ENCODE results near the gene FOXN3.

Gene FOXN3

DNA sequence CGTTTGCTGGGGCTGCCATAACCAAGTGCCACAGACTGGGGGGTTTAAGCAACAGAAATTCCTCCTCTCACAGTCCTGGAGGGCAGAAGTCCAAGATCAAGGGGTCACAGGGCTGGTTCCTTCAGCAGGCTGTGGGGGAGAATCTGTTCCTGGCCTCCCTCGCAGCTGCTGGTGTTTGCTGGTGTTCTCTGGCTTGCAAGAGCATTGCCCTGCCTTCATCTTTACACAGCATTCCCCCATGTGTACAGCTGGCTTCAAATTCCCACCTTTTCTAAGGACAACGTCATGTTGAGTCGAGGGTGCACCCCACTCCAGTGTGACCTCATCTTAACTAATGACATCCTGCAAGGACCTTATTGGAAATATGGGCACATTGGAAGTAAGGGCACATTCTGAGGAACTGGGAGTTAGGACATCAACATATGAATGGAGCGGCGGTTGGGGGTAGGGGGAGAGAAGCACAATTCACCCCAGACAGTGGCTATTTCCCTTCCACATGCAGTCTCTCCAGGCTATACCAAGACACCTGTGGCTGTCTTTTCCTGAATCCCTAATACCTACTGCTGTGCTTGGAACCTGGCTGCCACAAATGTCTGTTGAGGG is 123.6 kb downstream of the FOXN3 start:
- peak overlapping the region; percentile 63 for H3K27ac ChIP-seq (replicated peaks)
- H3K4me3 ChIP-seq (replicated peaks; ENCODE audit: insufficient read depth, low read length): no peak overlapping the region
- TF ChIP-seq, protein P1, sequence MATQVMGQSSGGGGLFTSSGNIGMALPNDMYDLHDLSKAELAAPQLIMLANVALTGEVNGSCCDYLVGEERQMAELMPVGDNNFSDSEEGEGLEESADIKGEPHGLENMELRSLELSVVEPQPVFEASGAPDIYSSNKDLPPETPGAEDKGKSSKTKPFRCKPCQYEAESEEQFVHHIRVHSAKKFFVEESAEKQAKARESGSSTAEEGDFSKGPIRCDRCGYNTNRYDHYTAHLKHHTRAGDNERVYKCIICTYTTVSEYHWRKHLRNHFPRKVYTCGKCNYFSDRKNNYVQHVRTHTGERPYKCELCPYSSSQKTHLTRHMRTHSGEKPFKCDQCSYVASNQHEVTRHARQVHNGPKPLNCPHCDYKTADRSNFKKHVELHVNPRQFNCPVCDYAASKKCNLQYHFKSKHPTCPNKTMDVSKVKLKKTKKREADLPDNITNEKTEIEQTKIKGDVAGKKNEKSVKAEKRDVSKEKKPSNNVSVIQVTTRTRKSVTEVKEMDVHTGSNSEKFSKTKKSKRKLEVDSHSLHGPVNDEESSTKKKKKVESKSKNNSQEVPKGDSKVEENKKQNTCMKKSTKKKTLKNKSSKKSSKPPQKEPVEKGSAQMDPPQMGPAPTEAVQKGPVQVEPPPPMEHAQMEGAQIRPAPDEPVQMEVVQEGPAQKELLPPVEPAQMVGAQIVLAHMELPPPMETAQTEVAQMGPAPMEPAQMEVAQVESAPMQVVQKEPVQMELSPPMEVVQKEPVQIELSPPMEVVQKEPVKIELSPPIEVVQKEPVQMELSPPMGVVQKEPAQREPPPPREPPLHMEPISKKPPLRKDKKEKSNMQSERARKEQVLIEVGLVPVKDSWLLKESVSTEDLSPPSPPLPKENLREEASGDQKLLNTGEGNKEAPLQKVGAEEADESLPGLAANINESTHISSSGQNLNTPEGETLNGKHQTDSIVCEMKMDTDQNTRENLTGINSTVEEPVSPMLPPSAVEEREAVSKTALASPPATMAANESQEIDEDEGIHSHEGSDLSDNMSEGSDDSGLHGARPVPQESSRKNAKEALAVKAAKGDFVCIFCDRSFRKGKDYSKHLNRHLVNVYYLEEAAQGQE (IDR thresholded peaks at IDR 0.05; ENCODE audit: insufficient replicate concordance, low read depth): no peak
- TF ChIP-seq, protein P2, sequence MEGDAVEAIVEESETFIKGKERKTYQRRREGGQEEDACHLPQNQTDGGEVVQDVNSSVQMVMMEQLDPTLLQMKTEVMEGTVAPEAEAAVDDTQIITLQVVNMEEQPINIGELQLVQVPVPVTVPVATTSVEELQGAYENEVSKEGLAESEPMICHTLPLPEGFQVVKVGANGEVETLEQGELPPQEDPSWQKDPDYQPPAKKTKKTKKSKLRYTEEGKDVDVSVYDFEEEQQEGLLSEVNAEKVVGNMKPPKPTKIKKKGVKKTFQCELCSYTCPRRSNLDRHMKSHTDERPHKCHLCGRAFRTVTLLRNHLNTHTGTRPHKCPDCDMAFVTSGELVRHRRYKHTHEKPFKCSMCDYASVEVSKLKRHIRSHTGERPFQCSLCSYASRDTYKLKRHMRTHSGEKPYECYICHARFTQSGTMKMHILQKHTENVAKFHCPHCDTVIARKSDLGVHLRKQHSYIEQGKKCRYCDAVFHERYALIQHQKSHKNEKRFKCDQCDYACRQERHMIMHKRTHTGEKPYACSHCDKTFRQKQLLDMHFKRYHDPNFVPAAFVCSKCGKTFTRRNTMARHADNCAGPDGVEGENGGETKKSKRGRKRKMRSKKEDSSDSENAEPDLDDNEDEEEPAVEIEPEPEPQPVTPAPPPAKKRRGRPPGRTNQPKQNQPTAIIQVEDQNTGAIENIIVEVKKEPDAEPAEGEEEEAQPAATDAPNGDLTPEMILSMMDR (IDR thresholded peaks at IDR 0.05; ENCODE audit: insufficient read depth, low read length): no peak
- TF ChIP-seq SPI1 (IDR thresholded peaks at IDR 0.05; ENCODE audit: borderline replicate concordance, low read depth): no peak
- no peak for TF ChIP-seq POLR2AphosphoS5 (IDR thresholded peaks at IDR 0.05; ENCODE audit: low read depth)
- no peak for TF ChIP-seq GABPA (IDR thresholded peaks at IDR 0.05; ENCODE audit: low read depth)

DNA sequence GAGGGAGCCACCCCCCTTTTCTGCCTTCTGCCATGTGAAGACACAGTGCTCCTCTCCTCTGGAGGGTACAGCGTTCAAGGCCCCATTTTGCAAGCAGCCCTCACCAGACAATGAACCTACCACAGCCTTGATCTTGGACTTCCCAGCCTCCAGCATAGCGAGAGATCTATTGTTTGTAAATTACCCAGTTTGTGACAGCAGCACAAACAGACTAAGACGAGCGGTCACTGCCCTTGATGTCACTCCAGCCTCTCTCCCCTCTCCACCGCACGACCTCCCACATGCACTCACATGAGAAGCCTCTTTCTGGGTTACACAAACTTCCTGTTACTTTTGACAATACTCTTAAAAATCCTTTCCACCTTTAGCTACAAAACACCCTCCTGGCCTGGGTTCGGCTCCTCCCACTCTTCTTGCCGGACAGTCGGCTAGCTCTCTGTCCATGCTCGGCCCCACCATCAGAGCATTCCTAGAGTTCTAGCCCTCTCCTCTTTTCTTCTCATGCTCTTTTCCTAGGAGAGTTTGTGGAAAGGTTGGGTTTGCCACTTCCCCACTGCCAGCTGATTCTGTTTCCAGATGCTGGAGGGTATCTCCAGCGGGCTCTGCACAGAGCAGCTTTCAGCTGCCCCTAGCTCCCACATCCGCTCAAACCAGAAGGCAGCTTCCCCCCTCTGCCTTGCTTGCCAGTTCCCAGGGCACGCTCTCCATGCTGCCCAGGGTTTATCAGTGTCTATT is 124.3 kb downstream of the FOXN3 start:
- DNase-seq (ENCODE audit: low read depth in 1 of 2, low spot score in 1 of 2): peak; percentile 14 to 65
- no peak overlapping the region for H3K4me3 ChIP-seq (replicated peaks; ENCODE audit: insufficient read depth, low read length)
- TF ChIP-seq, protein P1 (IDR thresholded peaks at IDR 0.05; ENCODE audit: insufficient replicate concordance, low read depth): no peak
- TF ChIP-seq SPI1 (IDR thresholded peaks at IDR 0.05; ENCODE audit: borderline replicate concordance, low read depth) (peak; percentile 83), POLR2AphosphoS5 (IDR thresholded peaks at IDR 0.05; ENCODE audit: low read depth) (0 out of 2 replicates have a peak, but pooled peaks have one; percentile 39), GABPA (IDR thresholded peaks at IDR 0.05; ENCODE audit: low read depth) (no peak)
- TF ChIP-seq, protein P2 (IDR thresholded peaks at IDR 0.05; ENCODE audit: insufficient read depth, low read length): no peak
- H3K27me3 ChIP-seq (ENCODE audit: insufficient read depth, poor library complexity, severe bottlenecking): no peaks in the 10 kb centered on the region
- H3K27ac ChIP-seq (replicated peaks): peak overlapping the region; percentile 63

More for the DNA sequence above, 123.6 kb downstream of the FOXN3 start:
- H3K27me3 ChIP-seq (ENCODE audit: insufficient read depth, poor library complexity, severe bottlenecking): no peaks in the 10 kb centered on the region
- DNase-seq (ENCODE audit: low read depth in 1 of 2, low spot score in 1 of 2): no peak

DNA sequence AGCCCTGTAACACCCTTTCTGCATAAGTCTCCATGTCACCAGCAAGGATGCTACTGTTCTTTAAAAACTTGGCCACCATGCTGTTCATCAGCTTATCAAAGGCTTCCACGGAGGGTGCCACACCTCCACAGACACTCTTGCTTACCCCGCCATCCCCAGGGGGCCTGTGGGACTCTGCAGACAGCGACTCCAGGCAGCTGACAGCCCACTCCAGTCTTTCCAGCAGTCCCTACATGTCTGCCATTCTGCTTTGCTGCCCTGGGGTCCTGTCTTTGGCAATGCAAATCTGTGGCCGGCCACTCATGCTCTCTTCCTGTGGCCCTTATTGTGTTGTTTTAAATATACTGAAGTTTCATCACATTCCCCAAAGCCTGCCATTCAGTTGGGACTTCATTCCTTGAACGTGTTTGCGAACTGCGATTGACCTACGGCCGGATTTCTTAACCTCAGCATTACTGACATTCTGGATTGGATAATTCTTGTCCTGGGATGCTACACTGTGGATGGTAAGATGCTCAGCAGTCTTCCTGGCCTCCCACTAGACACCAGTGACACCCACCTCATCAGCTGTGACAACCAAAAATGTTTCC is 125.6 kb downstream of the FOXN3 start:
- H3K4me3 ChIP-seq (replicated peaks; ENCODE audit: insufficient read depth, low read length): no peak overlapping the region

More for the DNA sequence above, 125.6 kb downstream of the FOXN3 start:
- Histone ChIP-seq H3K27me3 (ENCODE audit: insufficient read depth, poor library complexity, severe bottlenecking) (no peaks in the 10 kb centered on the region), H3K27ac (replicated peaks) (no peak overlapping the region)
- no peak for DNase-seq (ENCODE audit: low read depth in 1 of 2, low spot score in 1 of 2)
- TF ChIP-seq, protein P1 (IDR thresholded peaks at IDR 0.05; ENCODE audit: insufficient replicate concordance, low read depth): no peak
- TF ChIP-seq, protein P2 (IDR thresholded peaks at IDR 0.05; ENCODE audit: insufficient read depth, low read length): no peak
- TF ChIP-seq POLR2AphosphoS5 (IDR thresholded peaks at IDR 0.05; ENCODE audit: low read depth): no peak
- TF ChIP-seq GABPA (IDR thresholded peaks at IDR 0.05; ENCODE audit: low read depth): no peak
- TF ChIP-seq SPI1 (IDR thresholded peaks at IDR 0.05; ENCODE audit: borderline replicate concordance, low read depth): no peak

Data from HL-60 (cell line).